A549 (cell line): ENCODE data around the gene ARID1B. TPM values are rescaled to one million over a fixed set of nuclear protein-coding genes. Genes with fewer than 3 reads are reported as not detected.

ENCODE experiments used
- ATAC-seq, 2 experiments: fragments of 200-7000 bp in 1 of 2; fragments of >200 bp in 1 of 2; cut with Nextera tagmentation in 1 of 2; cut with Tn5 transposase in 1 of 2; 3 replicates each; pipeline versions ENCODE4 v1.8.0 to v1.9.1; 2018 to 2020; ENCODE audit warnings: mild to moderate bottlenecking in 1 of 2, moderate library complexity in 1 of 2
- CTCF ChIA-PET: fragments of 300-600 bp; sonication (Branson Sonifier 250); formaldehyde crosslinking; extraction: SDS; loops from one replicate; lab custom pipeline; 2021; ENCODE audit warnings: antibody characterized with exemption, inconsistent platforms; lab: Yijun Ruan, JAX
- POLR2A ChIA-PET: fragments of 350-600 bp; formaldehyde crosslinking; extraction: SDS; loops from one replicate; lab custom pipeline; 2021; ENCODE audit warnings: antibody characterized with exemption, inconsistent platforms; lab: Yijun Ruan, JAX
- DNase-seq, 2 experiments: peaks; one replicate each; pipeline versions ENCODE4 v3.0.0 to v3.0.0-alpha.2; 2011 to 2016; ENCODE audit warnings: low read depth in 1 of 2, low spot score in 1 of 2
- FAIRE-seq: peaks from 2 replicates; lab custom pipeline; 2011; peaks lifted over from hg19 to GRCh38; lab: Jason Lieb, UNC
- H3K27ac ChIP-seq, 2 experiments: fragments of >200 bp; sonication (Bioruptor Twin); formaldehyde crosslinking; 3 replicates each; pipeline ENCODE4 v1.5.1; 2016 to 2017
- H3K4me1 ChIP-seq: fragments of >200 bp; sonication (Bioruptor Twin); formaldehyde crosslinking; 3 replicates; pipeline ENCODE4 v1.6.1; 2016
- H3K4me2 ChIP-seq: fragments of >200 bp; sonication (Bioruptor Twin); formaldehyde crosslinking; 3 replicates; pipeline ENCODE4 v1.6.1; 2016
- H3K4me3 ChIP-seq: fragments of >200 bp; sonication (Bioruptor Twin); formaldehyde crosslinking; 3 replicates; pipeline ENCODE4 v1.5.1; 2016
- H3K9me3 ChIP-seq: fragments of >200 bp; sonication (Bioruptor Twin); formaldehyde crosslinking; 3 replicates; pipeline ENCODE4 v1.6.1; 2016
- BHLHE40 ChIP-seq: IDR thresholded peaks from 2 replicates; pipeline ENCODE4 v1.6.1; 2012; ENCODE audit warnings: low read depth, low read length, inconsistent platforms
- CBX8 ChIP-seq: fragments of 200-600 bp; sonication (generic); IDR thresholded peaks from 2 replicates; pipeline ENCODE4 v1.6.1; 2016
- CEBPB ChIP-seq, 2 experiments: fragments of >200 bp in 1 of 2; sonication (Bioruptor Twin) in 1 of 2; formaldehyde crosslinking in 1 of 2; IDR thresholded peaks; 2 replicates each; pipeline ENCODE4 v1.6.1; 2012 to 2016
- ELK1 ChIP-seq: fragments of 150-350 bp; IDR thresholded peaks from 2 replicates; pipeline ENCODE4 v1.6.1; 2014; ENCODE audit warnings: low read depth, mild to moderate bottlenecking, low read length
- FOSL2 ChIP-seq, 2 experiments: fragments of 450-650 bp in 1 of 2; fragments of >200 bp in 1 of 2; sonication (Bioruptor Twin) in 1 of 2; formaldehyde crosslinking; IDR thresholded peaks; 2 replicates each; pipeline versions ENCODE4 v1.5.0 to v1.6.1; 2016 to 2020; ENCODE audit warnings: mild to moderate bottlenecking in 1 of 2, moderate library complexity in 1 of 2
- HDAC2 ChIP-seq: fragments of 200-600 bp; sonication (generic); IDR thresholded peaks from 2 replicates; pipeline ENCODE4 v1.6.1; 2016
- HEYL ChIP-seq: fragments of 250-450 bp; sonication (Bioruptor Pico); IDR thresholded peaks from 2 replicates; pipeline ENCODE4 v1.8.0; 2021; ENCODE audit warnings: mild to moderate bottlenecking, moderate library complexity
- HMGXB4 ChIP-seq: fragments of 250-450 bp; sonication (Bioruptor Pico); IDR thresholded peaks from 2 replicates; pipeline ENCODE4 v1.5.0; 2021; ENCODE audit warnings: mild to moderate bottlenecking, moderate library complexity, borderline replicate concordance
- HOXB13 ChIP-seq: fragments of 250-450 bp; sonication (Bioruptor Pico); IDR thresholded peaks from 2 replicates; pipeline ENCODE4 v1.5.0; 2020; ENCODE audit warnings: low read depth, mild to moderate bottlenecking, moderate library complexity
- JUN ChIP-seq, 2 experiments: fragments of >200 bp; sonication (Bioruptor Twin); formaldehyde crosslinking; IDR thresholded peaks; 2 replicates in 1 of 2; 3 replicates in 1 of 2; pipeline ENCODE4 v1.6.1; 2016 to 2017
- JUNB ChIP-seq: fragments of >200 bp; sonication (Bioruptor Twin); formaldehyde crosslinking; IDR thresholded peaks from 2 replicates; pipeline ENCODE4 v1.6.1; 2016
- KDM1A ChIP-seq: fragments of 200-600 bp; sonication (generic); IDR thresholded peaks from 2 replicates; pipeline ENCODE4 v1.6.1; 2016; ENCODE audit warnings: low read depth, mild to moderate bottlenecking
- MAFK ChIP-seq: fragments of 450-650 bp; IDR thresholded peaks from 2 replicates; pipeline ENCODE4 v1.6.1; 2014; ENCODE audit not compliant: partially characterized antibody
- MAX ChIP-seq: IDR thresholded peaks from 2 replicates; pipeline ENCODE4 v1.6.1; 2012
- MYC ChIP-seq: IDR thresholded peaks from 2 replicates; pipeline ENCODE4 v1.6.1; 2012; ENCODE audit warnings: mild to moderate bottlenecking, inconsistent platforms, low read length, improper control_type of control experiment, borderline replicate concordance
- RAD21 ChIP-seq, 2 experiments: fragments of >200 bp in 1 of 2; sonication (Bioruptor Twin) in 1 of 2; formaldehyde crosslinking in 1 of 2; IDR thresholded peaks in 1 of 2; conservative IDR thresholded peaks in 1 of 2; 2 replicates in 1 of 2; 3 replicates in 1 of 2; pipeline ENCODE4 v1.6.1; 2012 to 2018; ENCODE audit warnings: inconsistent platforms in 1 of 2
- RARB ChIP-seq: fragments of 250-450 bp; sonication (Bioruptor Pico); IDR thresholded peaks from 2 replicates; pipeline ENCODE4 v1.8.0; 2021; ENCODE audit warnings: mild to moderate bottlenecking, moderate library complexity
- TFCP2L1 ChIP-seq: fragments of 250-450 bp; sonication (Bioruptor Pico); IDR thresholded peaks from 2 replicates; pipeline ENCODE4 v1.5.0; 2021; ENCODE audit warnings: mild to moderate bottlenecking
- ZC3H11A ChIP-seq: fragments of 450-650 bp; IDR thresholded peaks from 2 replicates; pipeline ENCODE4 v1.6.1; 2014; ENCODE audit warnings: antibody characterized with exemption, mild to moderate bottlenecking
- ZFP36 ChIP-seq: fragments of 450-650 bp; IDR thresholded peaks from 2 replicates; pipeline ENCODE4 v1.6.1; 2014; ENCODE audit warnings: borderline replicate concordance; ENCODE audit not compliant: partially characterized antibody
- WGBS: methylation state at CpG from one replicate; pipeline ENCODE4 v1.1.6; 2017; ENCODE audit errors: missing lambda C conversion rate; 5-methylcytosine and 5-hydroxymethylcytosine counted together
- polyA plus RNA-seq, 4 experiments: library from polyadenylated mRNA; depleted of rRNA in 3 of 4; stranded (reverse); fragments of >200 nt; fragmentation: RNase III in 1 of 4; extraction: RNeasy Plus Mini Kit Qiagen cat#74134 plus additional on column Dnase treatment in 1 of 4; gene quantifications; 2 replicates in 3 of 4; 3 replicates in 1 of 4; pipeline ENCODE4 v1.2.3, GENCODE V29; 2011 to 2017

The ARID1B gene
- polyA plus RNA-seq, 2 of the 4 experiments (the other 2 are of a cell fraction): 13.5 to 16.3 TPM

- TF ChIP-seq HMGXB4 (no peak), ZC3H11A (no peak), KDM1A (no peak), ELK1 (no peak), HEYL (CRISPR knock-in tag) (no peak), TFCP2L1 (CRISPR knock-in tag) (no peak), MYC (no peak), HDAC2 (no peak), FOSL2 (IDR thresholded peaks at IDR 0.05) (no peak), FOSL2 (CRISPR knock-in tag; IDR thresholded peaks at IDR 0.05) (no peak), RARB (CRISPR knock-in tag) (no peak), HOXB13 (no peak), JUNB (no peak), ZFP36 (no peak), JUN (IDR thresholded peaks at IDR 0.05) (no peak), CBX8 (no peak)
- Histone ChIP-seq H3K27ac (no peak overlapping the region), H3K4me3 (no peak overlapping the region), H3K4me2 (no peak overlapping the region), H3K9me3 (no peaks in the 10 kb centered on the region), H3K4me1 (peaks cover 12% of the 10 kb centered on the region)
- 89% methylated on average over 5 of the region's 5 CpGs for WGBS
- POLR2A ChIA-PET: no interaction called here
- ATAC-seq (no peak), FAIRE-seq (no peak), DNase-seq (no peak)
- CTCF ChIA-PET: no interaction called here
Measured at GRCh38 chr6:157095569-157095968, 318.4 kb downstream of the ARID1B start.

- Histone ChIP-seq H3K4me3 (no peak overlapping the region), H3K4me2 (peak overlapping the region; percentile 56), H3K27ac (peak overlapping the region in 1 of 2 experiments; percentile 65; a peak in 2 of 6 replicates), H3K9me3 (no peaks in the 10 kb centered on the region), H3K4me1 (peaks cover 12% of the 10 kb centered on the region)
- POLR2A ChIA-PET: no interaction called here
- FAIRE-seq (no peak), ATAC-seq (no peak), DNase-seq (no peak)
- TF ChIP-seq RAD21 (conservative IDR thresholded peaks at IDR 0.05 in 1 of 2, IDR thresholded peaks at IDR 0.05 in 1 of 2): no peak
- TF ChIP-seq MAFK: no peak
- no peak for TF ChIP-seq FOSL2 (IDR thresholded peaks at IDR 0.05)
- TF ChIP-seq FOSL2 (CRISPR knock-in tag; IDR thresholded peaks at IDR 0.05): no peak
- TF ChIP-seq MAX: no peak
- TF ChIP-seq BHLHE40: no peak
- CTCF ChIA-PET: no interaction called here
- 92% methylated on average over 6 of the region's 6 CpGs for WGBS
Measured at GRCh38 chr6:157096105-157096504, 318.9 kb downstream of the ARID1B start.

GRCh38 chr6:157096522-157096921, 319.3 kb downstream of the ARID1B start:
- Histone ChIP-seq H3K9me3 (no peaks in the 10 kb centered on the region), H3K27ac (peak overlapping the region in 1 of 2 experiments; percentile 65; a peak in 2 of 6 replicates), H3K4me3 (no peak overlapping the region), H3K4me2 (peak overlapping the region; percentile 56), H3K4me1 (peaks cover 12% of the 10 kb centered on the region)
- DNase-seq: no peak
- FAIRE-seq: no peak
- POLR2A ChIA-PET: no interaction called here
- peak; percentile 39 to 68; a peak in 4 of 6 replicates for ATAC-seq
- CTCF ChIA-PET: no interaction called here
- WGBS: 31% methylated on average over 4 of the region's 7 CpGs
- TF ChIP-seq ZC3H11A (no peak), CEBPB (IDR thresholded peaks at IDR 0.05) (peak in 1 of 2 experiments; percentile 43; a peak in 1 of 4 replicates)
